HG03460 (cell line): ENCODE data around the gene GAN.
A peak's percentile ranks its signal among the peaks of the same experiment; 100 is the strongest.
"Not testable (repeated sequence)": the region's sequence is repeated elsewhere in the genome, so short reads cannot be mapped to it uniquely, and the experiment has no call there.

Source experiments
- ATAC-seq: cut with Tn5 transposase; IDR thresholded peaks from one replicate; pipeline ENCODE4 v1.9.1; 2021; ENCODE audit not compliant: unreplicated experiment

Gene GAN

GRCh38 chr16:81394966-81395655, 80.3 kb downstream of the GAN start:
- ATAC-seq, result no peak

- no peak for ATAC-seq
Measured at GRCh38 chr16:81397058-81397878, 82.5 kb downstream of the GAN start.

GRCh38 chr16:81397879-81398520, 83.2 kb downstream of the GAN start:
- ATAC-seq, result no peak

- ATAC-seq, result no peak
Measured at GRCh38 chr16:81399909-81400308, 85.1 kb downstream of the GAN start.

GRCh38 chr16:81401035-81401950, 86.5 kb downstream of the GAN start:
- no peak for ATAC-seq

- ATAC-seq, result no peak
Measured at GRCh38 chr16:81403208-81403600, 88.4 kb downstream of the GAN start.

- ATAC-seq, result peak; percentile 71
Measured at GRCh38 chr16:81403601-81404391, 89.0 kb downstream of the GAN start.

GRCh38 chr16:81405002-81405401, 90.2 kb downstream of the GAN start:
- not testable (repeated sequence) for ATAC-seq

- ATAC-seq, result no peak
Measured at GRCh38 chr16:81405702-81406113, 90.9 kb downstream of the GAN start.

GRCh38 chr16:81408409-81408950, 93.7 kb downstream of the GAN start:
- ATAC-seq, result no peak

- ATAC-seq, result no peak
Measured at GRCh38 chr16:81409016-81409556, 94.3 kb downstream of the GAN start.

GRCh38 chr16:81410643-81411293, 96.0 kb downstream of the GAN start:
- ATAC-seq, result no peak

GRCh38 chr16:81413245-81413990, 98.7 kb downstream of the GAN start:
- no peak for ATAC-seq

- ATAC-seq, result no peak
Measured at GRCh38 chr16:81415751-81416150, 101.0 kb downstream of the GAN start.

GRCh38 chr16:81416749-81417148, 102.0 kb downstream of the GAN start:
- ATAC-seq, result no peak

GRCh38 chr16:81417210-81417609, 102.4 kb downstream of the GAN start:
- ATAC-seq, result no peak

GRCh38 chr16:81419806-81420205, 105.0 kb downstream of the GAN start:
- ATAC-seq, result no peak

GRCh38 chr16:81421126-81421525, 106.4 kb downstream of the GAN start:
- ATAC-seq, result no peak
